ENCODE results near the gene ZNF813.

Gene ZNF813

GRCh38 chr19:53537521-53538377, 70.2 kb downstream of the ZNF813 start, which contains the start of gene ZNF331:
TSS of gene ZNF331 (plus strand) at chr19:53538145. CDS start at chr19:53569377, 31,232 bp downstream.
- WGBS (ENCODE audit: insufficient coverage, insufficient read length): no CpG with 5 or more reads among the region's 81 CpGs
- Histone ChIP-seq H3K4me3 (ENCODE audit: low read length) (peak within 1 kb of the TSS; percentile 66; the same call in 1 of the 2 replicates), H3K36me3 (ENCODE audit: control insufficient read depth, insufficient read depth, low read length) (peaks cover 13% of the 10 kb centered on the region), H3K9me3 (ENCODE audit: control insufficient read depth, insufficient read depth, low read length) (no peaks in the 10 kb centered on the region), H3K27ac (ENCODE audit: low read length) (no peak within 1 kb of the TSS), H3K4me1 (ENCODE audit: control insufficient read depth, insufficient read depth, low read length) (no peaks in the 10 kb centered on the region), H3K27me3 (ENCODE audit: control insufficient read depth, insufficient read depth, low read length) (no peaks in the 10 kb centered on the region)
- no peak for DNase-seq (ENCODE audit: low read depth, low spot score)

- no peak for DNase-seq (ENCODE audit: low read depth, low spot score)
- WGBS (ENCODE audit: insufficient coverage, insufficient read length): no CpG with 5 or more reads among the region's 36 CpGs
Observed at GRCh38 chr19:53538378-53539109, 71.0 kb downstream of the ZNF813 start.

DNA sequence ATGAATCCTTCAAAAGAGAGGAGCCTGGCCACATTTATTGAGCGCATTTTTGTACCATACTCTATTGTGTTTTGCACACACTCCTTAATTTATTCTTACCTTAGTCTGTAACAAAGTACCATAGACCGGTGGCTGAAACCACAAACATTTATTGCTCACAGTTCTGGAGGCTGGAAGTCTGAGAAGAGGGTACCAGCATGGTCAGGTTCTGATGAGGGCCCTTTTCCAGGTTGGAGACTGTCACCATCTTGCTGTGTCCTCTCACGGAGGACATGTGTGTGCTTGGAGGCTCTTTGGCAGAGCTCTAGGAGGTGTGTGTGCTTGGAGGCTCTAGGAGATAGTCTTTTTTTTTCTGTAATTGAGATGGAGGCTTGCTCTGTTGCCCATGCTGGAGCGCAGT, 72.6 kb downstream of the ZNF813 start:
- no peak for DNase-seq (ENCODE audit: low read depth, low spot score)
- Histone ChIP-seq H3K27ac (ENCODE audit: low read length) (no peak overlapping the region), H3K4me1 (ENCODE audit: control insufficient read depth, insufficient read depth, low read length) (no peaks in the 10 kb centered on the region), H3K9me3 (ENCODE audit: control insufficient read depth, insufficient read depth, low read length) (no peaks in the 10 kb centered on the region), H3K27me3 (ENCODE audit: control insufficient read depth, insufficient read depth, low read length) (no peaks in the 10 kb centered on the region), H3K4me3 (ENCODE audit: low read length) (no peak overlapping the region), H3K36me3 (ENCODE audit: control insufficient read depth, insufficient read depth, low read length) (peaks cover 13% of the 10 kb centered on the region)
- no CpG with 5 or more reads among the region's 4 CpGs for WGBS (ENCODE audit: insufficient coverage, insufficient read length)

More at GRCh38 chr19:53538378-53539109, 71.0 kb downstream of the ZNF813 start:
- H3K4me1 ChIP-seq (ENCODE audit: control insufficient read depth, insufficient read depth, low read length): no peaks in the 10 kb centered on the region
- H3K27ac ChIP-seq (ENCODE audit: low read length): no peak overlapping the region
- H3K36me3 ChIP-seq (ENCODE audit: control insufficient read depth, insufficient read depth, low read length): peaks cover 13% of the 10 kb centered on the region
- no peaks in the 10 kb centered on the region for H3K9me3 ChIP-seq (ENCODE audit: control insufficient read depth, insufficient read depth, low read length)
- no peaks in the 10 kb centered on the region for H3K27me3 ChIP-seq (ENCODE audit: control insufficient read depth, insufficient read depth, low read length)
- H3K4me3 ChIP-seq (ENCODE audit: low read length): peak overlapping the region; percentile 66; the same call in 1 of the 2 replicates

DNA sequence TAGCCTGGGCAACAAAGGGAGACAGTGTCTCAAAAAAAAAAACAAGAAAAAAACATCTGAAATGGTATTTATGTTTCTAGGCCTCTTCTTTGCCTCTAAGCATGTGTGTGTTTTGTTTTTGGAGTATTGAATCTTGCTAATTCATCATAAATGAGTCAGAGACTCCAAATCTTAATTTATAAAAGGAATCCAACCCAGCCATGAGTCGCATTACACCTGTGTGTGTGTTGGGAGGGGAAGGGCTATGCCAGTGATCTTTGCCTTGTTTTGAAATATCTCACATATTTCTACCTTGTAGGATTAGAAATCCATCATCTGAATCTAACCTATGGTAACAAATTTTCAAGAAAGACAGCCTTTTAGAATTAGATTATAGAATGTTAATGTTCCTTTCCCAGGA, 74.4 kb downstream of the ZNF813 start:
- no peak overlapping the region for H3K27ac ChIP-seq (ENCODE audit: low read length)
- H3K4me3 ChIP-seq (ENCODE audit: low read length): no peak overlapping the region
- no peaks in the 10 kb centered on the region for H3K9me3 ChIP-seq (ENCODE audit: control insufficient read depth, insufficient read depth, low read length)
- no peaks in the 10 kb centered on the region for H3K4me1 ChIP-seq (ENCODE audit: control insufficient read depth, insufficient read depth, low read length)
- H3K27me3 ChIP-seq (ENCODE audit: control insufficient read depth, insufficient read depth, low read length): no peaks in the 10 kb centered on the region
- H3K36me3 ChIP-seq (ENCODE audit: control insufficient read depth, insufficient read depth, low read length): peaks cover 11% of the 10 kb centered on the region
- no peak for DNase-seq (ENCODE audit: low read depth, low spot score)
- WGBS (ENCODE audit: insufficient coverage, insufficient read length): no CpG with 5 or more reads among the region's 1 CpG

- no peak overlapping the region for H3K4me3 ChIP-seq (ENCODE audit: low read length)
- WGBS (ENCODE audit: insufficient coverage, insufficient read length): no CpG with 5 or more reads among the region's 25 CpGs
- H3K27ac ChIP-seq (ENCODE audit: low read length): no peak overlapping the region
- H3K4me1 ChIP-seq (ENCODE audit: control insufficient read depth, insufficient read depth, low read length): peaks cover 3% of the 10 kb centered on the region; the same call in 1 of the 2 replicates
- H3K9me3 ChIP-seq (ENCODE audit: control insufficient read depth, insufficient read depth, low read length): no peaks in the 10 kb centered on the region
- DNase-seq (ENCODE audit: low read depth, low spot score): no peak
- no peaks in the 10 kb centered on the region for H3K27me3 ChIP-seq (ENCODE audit: control insufficient read depth, insufficient read depth, low read length)
- H3K36me3 ChIP-seq (ENCODE audit: control insufficient read depth, insufficient read depth, low read length): peaks cover 2% of the 10 kb centered on the region
Observed at GRCh38 chr19:53545271-53546065, 77.9 kb downstream of the ZNF813 start.
